Measurements from ENCODE around the gene ZNF593. TPM values are rescaled to one million over a fixed set of nuclear protein-coding genes. Genes with fewer than 3 reads are reported as not detected.

Gene ZNF593
- polyA plus RNA-seq, 1 of the 3 experiments (the other 2 are of a cell fraction), result 64.8 TPM

DNA sequence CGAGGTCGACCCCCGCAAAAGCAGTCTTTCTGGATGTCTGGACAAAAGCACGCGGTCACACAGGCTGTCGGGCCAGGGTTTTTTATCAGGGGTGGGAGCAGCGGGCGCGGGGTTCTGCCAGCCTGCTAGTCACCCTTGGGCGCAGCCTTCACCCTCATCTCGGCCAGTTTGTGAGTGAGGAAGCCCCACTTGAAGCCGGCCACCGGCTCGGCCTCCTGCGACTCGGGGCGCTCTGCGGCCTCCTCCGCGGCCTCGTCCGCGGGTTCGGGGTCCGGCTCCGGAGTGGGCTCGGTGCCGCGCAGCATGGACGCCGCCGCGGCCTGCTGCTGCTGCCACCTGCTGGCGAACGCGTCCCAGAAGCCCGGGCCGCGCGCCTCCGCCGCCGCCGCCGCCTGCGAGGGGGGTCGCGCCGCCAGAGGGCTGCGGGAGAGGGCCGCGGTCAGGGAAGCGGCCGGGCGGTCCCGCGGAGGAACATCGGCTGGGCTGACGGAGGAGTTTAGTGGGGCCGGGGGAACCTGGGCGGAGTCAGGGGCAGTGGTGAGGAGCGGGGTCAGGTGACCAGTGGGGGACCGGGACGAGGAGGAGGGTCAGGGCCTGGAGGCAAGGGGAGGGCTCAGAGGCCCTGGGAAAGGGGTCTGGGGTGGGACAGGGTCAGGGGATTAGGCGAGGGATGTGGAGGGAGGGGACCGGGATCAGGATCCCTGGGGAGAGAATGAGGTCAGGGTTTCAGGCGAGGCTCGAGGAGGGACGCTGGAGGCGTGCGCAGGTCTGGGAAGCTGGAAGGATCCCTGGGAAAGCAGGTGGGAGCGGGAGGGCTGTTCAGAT is 5.5 kb upstream of the ZNF593 start:
- CTCF ChIA-PET, result interaction anchor here (0.6 to 13.7 kb wide), 29 partner anchors 8 to 272 kb away, joined by 3 to 131 read pairs (median 4); partner anchors contain the start of genes CEP85 and SLC30A2
- Histone ChIP-seq H3K4me3 (ENCODE audit: low read depth in 2 of 2, low read length in 1 of 2) (peak overlapping the region; percentile 49 to 56), H2AFZ (ENCODE audit: low read depth) (peak overlapping the region; percentile 81), H3K36me3 (replicated peaks in 1 of 2; ENCODE audit: control insufficient read depth in 1 of 2, insufficient read depth in 2 of 2, low read length in 1 of 2) (no peaks in the 10 kb centered on the region), H3K4me1 (ENCODE audit: control insufficient read depth in 1 of 2, insufficient read depth in 2 of 2, low read depth in 1 of 2, low read length in 1 of 2) (peaks cover 0 to 15% of the 10 kb centered on the region in 2 experiments; a peak in 1 of 4 replicates), H4K20me1 (ENCODE audit: insufficient read depth) (no peaks in the 10 kb centered on the region), H3K4me2 (peak overlapping the region; percentile 67; the same call in 1 of the 2 replicates), H3K9me3 (no peaks in the 10 kb centered on the region), H3K9ac (0 out of 2 replicates have a peak overlapping the region, but pooled peaks have one; percentile 34), H3K9me2 (no peaks in the 10 kb centered on the region), H3K27me3 (ENCODE audit: insufficient read depth) (no peaks in the 10 kb centered on the region), H3K79me2 (ENCODE audit: insufficient read depth) (no peaks in the 10 kb centered on the region), H3F3A (replicated peaks; ENCODE audit: insufficient read depth) (peaks cover 4% of the 10 kb centered on the region), H3K27ac (ENCODE audit: low read depth in 2 of 2, low read length in 1 of 2) (no peak overlapping the region; a peak in 1 of 4 replicates)
- DNase-seq, result peak; percentile 92
- WGBS (ENCODE audit: low lambda C conversion rate), result 42% methylated on average over 19 of the region's 72 CpGs
- TF ChIP-seq, protein P1, sequence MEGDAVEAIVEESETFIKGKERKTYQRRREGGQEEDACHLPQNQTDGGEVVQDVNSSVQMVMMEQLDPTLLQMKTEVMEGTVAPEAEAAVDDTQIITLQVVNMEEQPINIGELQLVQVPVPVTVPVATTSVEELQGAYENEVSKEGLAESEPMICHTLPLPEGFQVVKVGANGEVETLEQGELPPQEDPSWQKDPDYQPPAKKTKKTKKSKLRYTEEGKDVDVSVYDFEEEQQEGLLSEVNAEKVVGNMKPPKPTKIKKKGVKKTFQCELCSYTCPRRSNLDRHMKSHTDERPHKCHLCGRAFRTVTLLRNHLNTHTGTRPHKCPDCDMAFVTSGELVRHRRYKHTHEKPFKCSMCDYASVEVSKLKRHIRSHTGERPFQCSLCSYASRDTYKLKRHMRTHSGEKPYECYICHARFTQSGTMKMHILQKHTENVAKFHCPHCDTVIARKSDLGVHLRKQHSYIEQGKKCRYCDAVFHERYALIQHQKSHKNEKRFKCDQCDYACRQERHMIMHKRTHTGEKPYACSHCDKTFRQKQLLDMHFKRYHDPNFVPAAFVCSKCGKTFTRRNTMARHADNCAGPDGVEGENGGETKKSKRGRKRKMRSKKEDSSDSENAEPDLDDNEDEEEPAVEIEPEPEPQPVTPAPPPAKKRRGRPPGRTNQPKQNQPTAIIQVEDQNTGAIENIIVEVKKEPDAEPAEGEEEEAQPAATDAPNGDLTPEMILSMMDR (IDR thresholded peaks at IDR 0.05), result peak; percentile 69
- no peak for TF ChIP-seq EZH2phosphoT487 (IDR thresholded peaks at IDR 0.05; ENCODE audit: borderline replicate concordance, low read depth)
- TF ChIP-seq NRF1 (IDR thresholded peaks at IDR 0.05; ENCODE audit: low read depth, low read length), result no peak
- no peak for TF ChIP-seq FOXM1 (IDR thresholded peaks at IDR 0.05; ENCODE audit: low read depth)
- TF ChIP-seq, protein P2, sequence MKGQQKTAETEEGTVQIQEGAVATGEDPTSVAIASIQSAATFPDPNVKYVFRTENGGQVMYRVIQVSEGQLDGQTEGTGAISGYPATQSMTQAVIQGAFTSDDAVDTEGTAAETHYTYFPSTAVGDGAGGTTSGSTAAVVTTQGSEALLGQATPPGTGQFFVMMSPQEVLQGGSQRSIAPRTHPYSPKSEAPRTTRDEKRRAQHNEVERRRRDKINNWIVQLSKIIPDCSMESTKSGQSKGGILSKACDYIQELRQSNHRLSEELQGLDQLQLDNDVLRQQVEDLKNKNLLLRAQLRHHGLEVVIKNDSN (IDR thresholded peaks at IDR 0.05; ENCODE audit: borderline replicate concordance, low read depth), result peak; percentile 67
- peak; percentile 62 for TF ChIP-seq SMC3 (IDR thresholded peaks at IDR 0.05; ENCODE audit: low read depth, low read length)
- TF ChIP-seq, protein P3, sequence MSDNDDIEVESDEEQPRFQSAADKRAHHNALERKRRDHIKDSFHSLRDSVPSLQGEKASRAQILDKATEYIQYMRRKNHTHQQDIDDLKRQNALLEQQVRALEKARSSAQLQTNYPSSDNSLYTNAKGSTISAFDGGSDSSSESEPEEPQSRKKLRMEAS (IDR thresholded peaks at IDR 0.05; ENCODE audit: low read depth), result no peak; the same call in 1 of the 2 replicates
- TF ChIP-seq RAD21 (IDR thresholded peaks at IDR 0.05; ENCODE audit: low read length), result peak; percentile 46
- POLR2A ChIA-PET, result no interaction called here

DNA sequence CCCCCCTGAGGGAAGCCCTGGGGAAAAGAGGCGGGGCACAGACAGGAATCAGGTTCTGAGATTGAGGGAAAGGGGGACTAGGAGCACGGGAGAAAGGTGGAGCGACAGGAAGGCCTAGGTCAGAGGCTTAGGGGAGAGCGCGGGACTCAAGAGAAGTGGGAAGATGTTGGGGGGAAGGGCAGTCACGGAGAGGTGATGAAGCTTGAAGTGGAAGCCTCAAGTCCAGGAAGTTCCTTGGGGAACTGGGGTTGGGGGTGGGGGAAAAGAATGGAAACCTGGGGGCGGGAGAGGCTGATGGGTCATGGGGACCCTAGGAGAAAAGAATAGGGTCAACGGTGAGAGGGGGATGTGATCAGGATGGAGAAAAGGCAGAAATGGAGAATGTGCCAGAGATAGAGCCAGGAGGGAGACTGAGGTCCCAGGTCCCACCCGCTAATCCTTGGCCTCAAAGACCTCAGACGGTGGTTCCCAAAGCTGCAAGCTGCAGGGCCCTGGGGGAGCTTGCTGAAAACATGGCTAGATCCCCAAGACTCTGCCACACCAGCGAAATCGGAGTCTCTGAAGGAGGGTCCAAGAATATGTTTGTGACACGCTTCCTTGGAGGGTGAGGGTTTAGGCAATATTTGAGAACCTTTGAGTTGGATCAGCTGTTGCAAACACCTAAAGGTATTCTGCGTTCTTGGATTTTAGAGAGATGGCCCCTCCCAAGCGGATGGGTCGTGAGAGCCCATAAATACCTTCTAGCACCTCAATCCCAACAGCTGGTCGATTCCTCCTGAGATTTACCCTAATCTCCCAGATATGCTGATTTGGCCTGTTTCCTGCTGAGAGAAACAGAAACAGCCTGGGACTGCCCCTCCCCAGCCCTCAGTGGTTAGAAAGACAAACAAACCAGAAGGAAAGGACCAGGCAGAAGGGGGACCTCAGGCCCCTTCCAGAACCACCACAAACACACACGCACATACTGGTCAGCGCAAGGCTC is 4.6 kb upstream of the ZNF593 start:
- Histone ChIP-seq H3K27ac (ENCODE audit: low read depth in 2 of 2, low read length in 1 of 2) (no peak overlapping the region), H3K9me2 (no peaks in the 10 kb centered on the region), H3K4me2 (peak overlapping the region; percentile 67; the same call in 1 of the 2 replicates), H3K36me3 (replicated peaks in 1 of 2; ENCODE audit: control insufficient read depth in 1 of 2, insufficient read depth in 2 of 2, low read length in 1 of 2) (no peaks in the 10 kb centered on the region), H2AFZ (ENCODE audit: low read depth) (peak overlapping the region; percentile 81; the same call in 1 of the 2 replicates), H3K9me3 (no peaks in the 10 kb centered on the region), H3K4me3 (ENCODE audit: low read depth in 2 of 2, low read length in 1 of 2) (no peak overlapping the region), H3F3A (replicated peaks; ENCODE audit: insufficient read depth) (peaks cover 4% of the 10 kb centered on the region), H3K27me3 (ENCODE audit: insufficient read depth) (no peaks in the 10 kb centered on the region), H3K4me1 (ENCODE audit: control insufficient read depth in 1 of 2, insufficient read depth in 2 of 2, low read depth in 1 of 2, low read length in 1 of 2) (peaks cover 0 to 13% of the 10 kb centered on the region in 2 experiments; a peak in 1 of 4 replicates), H3K9ac (no peak overlapping the region), H4K20me1 (ENCODE audit: insufficient read depth) (no peaks in the 10 kb centered on the region), H3K79me2 (ENCODE audit: insufficient read depth) (peaks cover 4% of the 10 kb centered on the region; the same call in 1 of the 2 replicates)
- WGBS (ENCODE audit: low lambda C conversion rate), result 88% methylated on average over 16 of the region's 19 CpGs
- TF ChIP-seq TEAD4 (IDR thresholded peaks at IDR 0.05; ENCODE audit: borderline replicate concordance, insufficient read depth) (no peak), GATA2 (CRISPR knock-in tag; IDR thresholded peaks at IDR 0.05) (no peak), TAF1 (IDR thresholded peaks at IDR 0.05; ENCODE audit: borderline replicate concordance, low read depth, low read length) (no peak), SIN3A (IDR thresholded peaks at IDR 0.05; ENCODE audit: borderline replicate concordance, low read depth, low read length) (no peak)
- CTCF ChIA-PET, result interaction anchor here (0.6 to 13.7 kb wide), 18 partner anchors 8 to 273 kb away, joined by 3 to 131 read pairs (median 3); partner anchors contain the start of gene CEP85
- no peak for DNase-seq
- POLR2A ChIA-PET, result no interaction called here

Measured in SK-N-SH (cell line).